Measurements from ENCODE around the gene GLB1L. TPM values are rescaled to one million over a fixed set of nuclear protein-coding genes. Genes with fewer than 3 reads are reported as not detected.

The GLB1L gene
- total RNA-seq, 1 donor from 2014 or later: 1.7 TPM

DNA sequence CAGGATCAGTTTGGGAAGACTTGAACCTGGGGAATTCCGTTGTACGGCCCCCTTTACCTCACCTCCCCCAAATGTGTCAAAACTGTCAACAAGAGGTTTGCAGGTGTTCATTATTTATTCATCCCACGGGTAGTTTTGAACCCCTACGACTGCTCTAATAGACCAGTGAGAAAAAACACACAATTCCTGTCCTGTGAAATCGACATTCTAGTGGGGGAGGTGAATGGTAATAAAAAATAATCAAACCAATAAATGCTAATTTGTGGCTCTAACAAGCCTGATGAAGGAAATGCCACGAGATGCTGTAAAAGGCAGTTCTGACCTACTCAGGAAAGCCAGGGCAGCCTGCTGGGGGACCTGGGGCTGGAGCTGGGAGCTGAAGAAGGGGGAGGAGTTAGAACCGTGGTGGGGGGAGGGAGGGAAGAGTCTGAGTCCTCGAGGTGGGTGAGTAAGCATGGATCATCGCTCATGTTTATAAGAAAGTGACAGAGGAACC is 33.5 kb upstream of the GLB1L start:
- peaks cover 35% of the 10 kb centered on the region for H3K36me3 ChIP-seq
- TF ChIP-seq, protein P1, sequence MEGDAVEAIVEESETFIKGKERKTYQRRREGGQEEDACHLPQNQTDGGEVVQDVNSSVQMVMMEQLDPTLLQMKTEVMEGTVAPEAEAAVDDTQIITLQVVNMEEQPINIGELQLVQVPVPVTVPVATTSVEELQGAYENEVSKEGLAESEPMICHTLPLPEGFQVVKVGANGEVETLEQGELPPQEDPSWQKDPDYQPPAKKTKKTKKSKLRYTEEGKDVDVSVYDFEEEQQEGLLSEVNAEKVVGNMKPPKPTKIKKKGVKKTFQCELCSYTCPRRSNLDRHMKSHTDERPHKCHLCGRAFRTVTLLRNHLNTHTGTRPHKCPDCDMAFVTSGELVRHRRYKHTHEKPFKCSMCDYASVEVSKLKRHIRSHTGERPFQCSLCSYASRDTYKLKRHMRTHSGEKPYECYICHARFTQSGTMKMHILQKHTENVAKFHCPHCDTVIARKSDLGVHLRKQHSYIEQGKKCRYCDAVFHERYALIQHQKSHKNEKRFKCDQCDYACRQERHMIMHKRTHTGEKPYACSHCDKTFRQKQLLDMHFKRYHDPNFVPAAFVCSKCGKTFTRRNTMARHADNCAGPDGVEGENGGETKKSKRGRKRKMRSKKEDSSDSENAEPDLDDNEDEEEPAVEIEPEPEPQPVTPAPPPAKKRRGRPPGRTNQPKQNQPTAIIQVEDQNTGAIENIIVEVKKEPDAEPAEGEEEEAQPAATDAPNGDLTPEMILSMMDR (IDR thresholded peaks at IDR 0.05; ENCODE audit: borderline replicate concordance): no peak
- H3K4me3 ChIP-seq: peak overlapping the region; percentile 88
- H3K9me3 ChIP-seq (replicated peaks): no peaks in the 10 kb centered on the region
- peak overlapping the region; percentile 98 for H3K27ac ChIP-seq (replicated peaks)
- no peak for DNase-seq
- peaks cover 67% of the 10 kb centered on the region for H3K4me1 ChIP-seq
- no peaks in the 10 kb centered on the region for H3K27me3 ChIP-seq (ENCODE audit: low read depth)
- intact Hi-C loops (cut with micrococcal nuclease): no loop called here

DNA sequence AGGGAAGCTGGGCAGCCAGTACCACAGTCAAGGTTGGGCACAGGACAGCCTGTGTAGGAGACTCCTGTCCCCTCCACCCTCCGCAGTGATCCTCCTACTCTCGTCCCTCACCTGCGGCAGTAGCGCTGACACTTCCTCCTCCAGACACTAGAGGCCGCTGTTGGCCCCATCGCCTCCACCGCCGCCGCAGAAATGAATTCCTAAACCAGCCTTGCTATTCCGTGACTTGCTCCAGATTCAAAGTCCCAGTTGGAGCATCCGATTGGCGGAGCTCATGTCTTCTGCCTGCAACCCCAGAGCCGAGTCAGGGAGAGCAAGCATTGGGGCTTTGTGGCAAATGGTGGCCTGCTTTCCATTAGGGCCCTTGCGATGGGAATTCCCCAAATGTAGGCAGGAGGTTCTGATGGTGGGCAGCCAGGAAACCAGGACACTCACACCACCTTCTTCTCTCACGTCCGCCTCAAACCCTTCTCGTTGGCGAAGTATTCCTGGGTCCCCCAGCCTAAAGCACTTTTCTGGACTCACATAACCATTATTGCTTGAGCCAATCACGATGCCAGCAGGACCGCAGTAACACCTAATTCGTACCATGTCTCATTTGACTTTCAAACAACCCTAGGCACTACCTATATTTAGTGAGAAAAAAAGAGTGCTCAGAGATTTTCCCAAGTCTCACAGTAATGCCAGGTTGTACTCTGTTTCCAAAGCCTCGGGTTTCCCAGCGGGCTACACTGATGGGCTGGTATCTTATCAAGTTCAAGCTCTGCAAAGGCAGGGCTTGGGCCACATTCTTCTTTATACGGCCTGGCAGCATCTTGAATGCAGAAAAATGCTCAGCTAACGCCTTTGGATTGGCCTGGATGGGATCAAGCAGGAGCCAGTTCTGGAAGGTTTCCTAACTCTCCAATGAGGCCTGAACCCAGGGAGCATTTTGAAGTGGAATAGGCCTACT is 32.7 kb upstream of the GLB1L start:
- Histone ChIP-seq H3K4me3 (peak overlapping the region; percentile 43), H3K27ac (replicated peaks) (peak overlapping the region; percentile 98), H3K36me3 (peaks cover 28% of the 10 kb centered on the region), H3K9me3 (replicated peaks) (no peaks in the 10 kb centered on the region), H3K27me3 (ENCODE audit: low read depth) (no peaks in the 10 kb centered on the region), H3K4me1 (peaks cover 60% of the 10 kb centered on the region)
- TF ChIP-seq, protein P1 (IDR thresholded peaks at IDR 0.05; ENCODE audit: borderline replicate concordance): peak; percentile 100
- intact Hi-C loops (cut with micrococcal nuclease): no loop called here
- peak; percentile 77 for DNase-seq

DNA sequence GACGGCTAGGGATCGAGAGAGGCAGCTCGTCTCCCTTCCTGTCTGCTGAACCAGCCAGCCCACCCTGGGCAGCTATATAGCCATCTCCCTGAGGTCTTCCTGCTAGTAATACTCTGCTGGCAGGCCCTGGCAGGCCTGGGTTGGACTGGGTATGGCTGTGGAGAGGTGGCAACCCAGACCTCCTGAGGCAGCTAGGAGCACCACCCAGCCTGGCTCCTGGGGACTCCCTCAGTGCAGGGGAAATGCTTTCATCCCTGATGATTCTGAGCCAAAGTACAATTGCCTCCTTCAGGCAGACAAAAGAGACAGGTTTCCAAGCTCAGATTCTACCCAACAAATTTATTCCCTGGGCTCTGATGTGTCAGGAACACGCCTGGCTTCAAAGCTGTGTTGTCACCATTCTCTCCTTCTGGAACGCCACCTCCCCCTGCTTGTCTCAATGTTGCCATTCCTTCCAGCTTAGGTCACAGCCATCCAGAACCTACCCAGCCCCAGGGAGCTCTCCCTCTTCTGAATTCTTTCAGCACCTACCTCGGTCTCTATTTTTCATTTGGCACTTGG is 29.2 kb upstream of the GLB1L start:
- DNase-seq: no peak
- intact Hi-C loops (cut with micrococcal nuclease): no loop called here
- H3K4me3 ChIP-seq: no peak overlapping the region
- H3K27ac ChIP-seq (replicated peaks): peak overlapping the region; percentile 91
- TF ChIP-seq, protein P1 (IDR thresholded peaks at IDR 0.05; ENCODE audit: borderline replicate concordance): no peak
- no peaks in the 10 kb centered on the region for H3K27me3 ChIP-seq (ENCODE audit: low read depth)
- H3K9me3 ChIP-seq (replicated peaks): no peaks in the 10 kb centered on the region
- peaks cover 36% of the 10 kb centered on the region for H3K4me1 ChIP-seq
- no peaks in the 10 kb centered on the region for H3K36me3 ChIP-seq

DNA sequence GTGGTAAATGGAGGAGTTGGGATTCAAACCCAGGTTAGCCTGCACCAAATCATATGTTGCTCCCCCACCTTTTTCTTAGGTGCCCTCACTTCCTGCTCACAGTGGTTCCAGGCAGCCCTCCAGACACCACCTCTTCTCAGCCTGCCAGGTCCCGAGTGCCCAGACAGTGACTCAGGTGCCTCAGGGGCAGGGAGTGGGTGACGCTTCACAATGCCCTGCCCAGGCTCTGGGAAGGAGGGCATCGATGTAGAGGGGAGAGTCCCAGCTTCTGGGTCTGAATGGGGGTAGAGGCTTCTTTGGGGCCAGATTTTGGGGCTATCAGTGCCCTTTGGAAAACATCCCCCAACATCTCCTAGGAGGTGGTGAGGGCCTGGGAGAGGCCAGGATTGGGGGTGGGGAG is 28.7 kb upstream of the GLB1L start:
- Histone ChIP-seq H3K27ac (replicated peaks) (peak overlapping the region; percentile 91), H3K27me3 (ENCODE audit: low read depth) (no peaks in the 10 kb centered on the region), H3K4me1 (peaks cover 37% of the 10 kb centered on the region), H3K9me3 (replicated peaks) (no peaks in the 10 kb centered on the region), H3K36me3 (no peaks in the 10 kb centered on the region), H3K4me3 (no peak overlapping the region)
- no peak for DNase-seq
- TF ChIP-seq, protein P1 (IDR thresholded peaks at IDR 0.05; ENCODE audit: borderline replicate concordance): no peak
- intact Hi-C loops (cut with micrococcal nuclease): no loop called here

DNA sequence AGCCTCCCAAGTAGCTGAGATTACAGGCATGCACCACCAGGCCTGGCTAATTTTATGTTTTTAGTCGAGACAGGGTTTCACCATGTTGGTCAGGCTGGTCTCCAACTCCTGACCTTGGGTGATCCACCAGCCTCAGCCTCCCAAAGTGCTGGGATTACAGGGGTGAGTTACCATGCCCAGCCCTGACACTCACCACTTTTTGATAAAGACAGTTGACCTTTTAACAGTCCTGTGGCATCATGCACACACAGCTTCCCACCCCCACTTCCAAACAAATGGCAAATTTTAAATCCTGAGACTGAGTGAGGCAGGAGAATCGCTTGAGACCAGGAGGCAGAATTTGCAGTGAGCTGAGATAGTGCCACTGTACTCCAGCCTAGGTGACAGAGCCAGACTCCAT is 27.8 kb upstream of the GLB1L start:
- Histone ChIP-seq H3K27ac (replicated peaks) (no peak overlapping the region), H3K4me3 (no peak overlapping the region), H3K36me3 (no peaks in the 10 kb centered on the region), H3K4me1 (peaks cover 28% of the 10 kb centered on the region), H3K9me3 (replicated peaks) (no peaks in the 10 kb centered on the region), H3K27me3 (ENCODE audit: low read depth) (no peaks in the 10 kb centered on the region)
- TF ChIP-seq, protein P1 (IDR thresholded peaks at IDR 0.05; ENCODE audit: borderline replicate concordance): no peak
- intact Hi-C loops (cut with micrococcal nuclease): no loop called here
- no peak for DNase-seq

All from left ventricle myocardium inferior (tissue), 1 donor.